GM12891 (cell line): ENCODE results near the gene ARHGEF11.

Source experiments
- POLR2A ChIP-seq: IDR thresholded peaks from 2 replicates; pipeline ENCODE4 v1.6.1; 2011; ENCODE audit warnings: low read depth, low read length, control low read depth
- POLR2AphosphoS5 ChIP-seq: IDR thresholded peaks from 2 replicates; pipeline ENCODE4 v1.6.1; 2011; ENCODE audit warnings: low read depth, low read length, control low read depth
- POU2F2 ChIP-seq: IDR thresholded peaks from 2 replicates; pipeline ENCODE4 v1.6.1; 2011; ENCODE audit warnings: low read depth, mild to moderate bottlenecking, control low read depth, low read length, moderate library complexity
- SPI1 ChIP-seq: IDR thresholded peaks from 2 replicates; pipeline ENCODE4 v1.6.1; 2011; ENCODE audit warnings: low read depth, low read length, control low read depth
- TAF1 ChIP-seq: IDR thresholded peaks from 2 replicates; pipeline ENCODE4 v1.6.1; 2011; ENCODE audit warnings: low read depth, low read length, control low read depth

DNA sequence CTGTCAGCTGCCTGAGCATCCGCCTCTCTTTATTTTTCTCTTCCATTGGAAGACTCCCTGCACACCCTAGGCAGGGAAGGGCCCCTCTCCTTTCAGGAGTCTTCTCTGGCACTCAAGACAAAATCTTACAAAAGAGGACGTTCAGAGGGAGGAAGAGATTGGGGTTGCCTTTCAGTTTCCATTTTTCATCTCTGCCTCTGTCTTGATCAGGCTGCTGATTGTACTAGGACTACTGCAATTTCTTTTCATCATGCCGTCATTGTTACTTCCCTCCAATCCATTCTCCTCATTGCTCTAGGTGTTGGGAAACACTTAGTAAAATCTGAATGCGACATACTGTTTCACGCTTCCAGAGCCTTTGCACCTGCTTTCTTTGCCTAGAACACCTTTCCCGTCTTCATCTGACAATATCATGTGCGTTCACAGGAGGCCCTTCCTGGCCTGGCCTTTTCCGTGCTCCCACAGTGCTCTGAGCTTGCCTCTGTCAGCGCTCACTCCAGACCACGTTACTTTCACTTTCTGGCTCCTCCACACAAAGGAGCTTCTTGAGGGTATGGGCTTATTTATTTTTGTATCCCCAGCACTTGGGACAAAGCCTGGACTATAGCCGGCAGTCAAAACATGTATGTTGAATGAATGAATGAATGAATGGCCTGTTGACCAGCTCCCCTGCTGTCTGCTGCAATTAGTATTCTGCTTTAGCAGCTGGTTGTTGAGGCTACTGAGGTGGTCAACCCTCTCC lies 114.2 kb downstream of the ARHGEF11 start:
- TF ChIP-seq POLR2A (no peak), POLR2AphosphoS5 (no peak), TAF1 (no peak), SPI1 (no peak), POU2F2 (no peak)
